ENCODE results near the gene C10orf143.

The C10orf143 gene

GRCh38 chr10:130022511-130023299, 87.9 kb downstream of the C10orf143 start:
- no peak for ATAC-seq
- no peak overlapping the region for H3K4me3 Mint-ChIP-seq
- no peaks in the 10 kb centered on the region for H3K9me3 Mint-ChIP-seq
- H3K27me3 Mint-ChIP-seq: peaks cover 8% of the 10 kb centered on the region
- H3K27ac Mint-ChIP-seq: no peak overlapping the region
- H3K4me1 Mint-ChIP-seq: no peaks in the 10 kb centered on the region
- H3K36me3 Mint-ChIP-seq: no peaks in the 10 kb centered on the region

GRCh38 chr10:130022086-130022485, 88.5 kb downstream of the C10orf143 start:
- no peak overlapping the region for H3K4me3 Mint-ChIP-seq
- ATAC-seq: no peak
- H3K9me3 Mint-ChIP-seq: no peaks in the 10 kb centered on the region
- H3K27me3 Mint-ChIP-seq: peaks cover 8% of the 10 kb centered on the region
- no peaks in the 10 kb centered on the region for H3K4me1 Mint-ChIP-seq
- H3K36me3 Mint-ChIP-seq: no peaks in the 10 kb centered on the region
- no peak overlapping the region for H3K27ac Mint-ChIP-seq

GRCh38 chr10:130021383-130021950, 89.2 kb downstream of the C10orf143 start:
- ATAC-seq: no peak
- Mint-ChIP-seq H3K4me1 (no peaks in the 10 kb centered on the region), H3K27me3 (peaks cover 8% of the 10 kb centered on the region), H3K4me3 (no peak overlapping the region), H3K9me3 (no peaks in the 10 kb centered on the region), H3K36me3 (no peaks in the 10 kb centered on the region), H3K27ac (no peak overlapping the region)

- Mint-ChIP-seq H3K27me3 (peaks cover 8% of the 10 kb centered on the region), H3K27ac (no peak overlapping the region), H3K4me1 (no peaks in the 10 kb centered on the region), H3K9me3 (no peaks in the 10 kb centered on the region), H3K36me3 (no peaks in the 10 kb centered on the region), H3K4me3 (no peak overlapping the region)
- no peak for ATAC-seq
These were observed 89.8 kb downstream of the C10orf143 start for GRCh38 chr10:130020651-130021382.

- H3K4me3 Mint-ChIP-seq: no peak overlapping the region
- no peak overlapping the region for H3K27ac Mint-ChIP-seq
- no peaks in the 10 kb centered on the region for H3K4me1 Mint-ChIP-seq
- no peaks in the 10 kb centered on the region for H3K36me3 Mint-ChIP-seq
- peaks cover 8% of the 10 kb centered on the region for H3K27me3 Mint-ChIP-seq
- ATAC-seq: no peak
- H3K9me3 Mint-ChIP-seq: no peaks in the 10 kb centered on the region
These were observed 91.9 kb downstream of the C10orf143 start for GRCh38 chr10:130018730-130019185.

GRCh38 chr10:130018265-130018664, 92.4 kb downstream of the C10orf143 start:
- Mint-ChIP-seq H3K4me3 (no peak overlapping the region), H3K27me3 (peaks cover 8% of the 10 kb centered on the region), H3K27ac (no peak overlapping the region), H3K9me3 (no peaks in the 10 kb centered on the region), H3K36me3 (no peaks in the 10 kb centered on the region), H3K4me1 (no peaks in the 10 kb centered on the region)
- ATAC-seq: no peak

GRCh38 chr10:130017631-130018022, 93.0 kb downstream of the C10orf143 start:
- peaks cover 8% of the 10 kb centered on the region for H3K27me3 Mint-ChIP-seq
- H3K27ac Mint-ChIP-seq: no peak overlapping the region
- no peaks in the 10 kb centered on the region for H3K9me3 Mint-ChIP-seq
- no peak for ATAC-seq
- no peak overlapping the region for H3K4me3 Mint-ChIP-seq
- no peaks in the 10 kb centered on the region for H3K4me1 Mint-ChIP-seq
- H3K36me3 Mint-ChIP-seq: no peaks in the 10 kb centered on the region

GRCh38 chr10:130016993-130017630, 93.5 kb downstream of the C10orf143 start:
- no peaks in the 10 kb centered on the region for H3K9me3 Mint-ChIP-seq
- H3K27me3 Mint-ChIP-seq: peaks cover 11% of the 10 kb centered on the region
- no peak for ATAC-seq
- no peaks in the 10 kb centered on the region for H3K4me1 Mint-ChIP-seq
- no peak overlapping the region for H3K27ac Mint-ChIP-seq
- H3K36me3 Mint-ChIP-seq: no peaks in the 10 kb centered on the region
- no peak overlapping the region for H3K4me3 Mint-ChIP-seq

- Mint-ChIP-seq H3K9me3 (no peaks in the 10 kb centered on the region), H3K4me1 (no peaks in the 10 kb centered on the region), H3K27me3 (peaks cover 20% of the 10 kb centered on the region), H3K27ac (no peak overlapping the region), H3K36me3 (no peaks in the 10 kb centered on the region), H3K4me3 (no peak overlapping the region)
- no peak for ATAC-seq
These were observed 94.5 kb downstream of the C10orf143 start for GRCh38 chr10:130016095-130016494.

GRCh38 chr10:130015075-130015695, 95.4 kb downstream of the C10orf143 start:
- H3K9me3 Mint-ChIP-seq: no peaks in the 10 kb centered on the region
- no peaks in the 10 kb centered on the region for H3K36me3 Mint-ChIP-seq
- H3K27me3 Mint-ChIP-seq: peaks cover 13% of the 10 kb centered on the region
- no peaks in the 10 kb centered on the region for H3K4me1 Mint-ChIP-seq
- no peak overlapping the region for H3K27ac Mint-ChIP-seq
- no peak for ATAC-seq
- no peak overlapping the region for H3K4me3 Mint-ChIP-seq

- Mint-ChIP-seq H3K27me3 (peaks cover 13% of the 10 kb centered on the region), H3K36me3 (no peaks in the 10 kb centered on the region), H3K9me3 (no peaks in the 10 kb centered on the region), H3K27ac (no peak overlapping the region), H3K4me3 (no peak overlapping the region), H3K4me1 (no peaks in the 10 kb centered on the region)
- no peak for ATAC-seq
These were observed 96.2 kb downstream of the C10orf143 start for GRCh38 chr10:130014263-130015074.

Data from stimulated activated memory B cell treated with anti-CD40 and anti-IgM and Interleukin-4, amounts not matched to agents 10 μg/mL and 1 μg/mL and 100 μg/mL, for 72 hours (primary cell).